ENCODE data around the gene WRNIP1.

DNA sequence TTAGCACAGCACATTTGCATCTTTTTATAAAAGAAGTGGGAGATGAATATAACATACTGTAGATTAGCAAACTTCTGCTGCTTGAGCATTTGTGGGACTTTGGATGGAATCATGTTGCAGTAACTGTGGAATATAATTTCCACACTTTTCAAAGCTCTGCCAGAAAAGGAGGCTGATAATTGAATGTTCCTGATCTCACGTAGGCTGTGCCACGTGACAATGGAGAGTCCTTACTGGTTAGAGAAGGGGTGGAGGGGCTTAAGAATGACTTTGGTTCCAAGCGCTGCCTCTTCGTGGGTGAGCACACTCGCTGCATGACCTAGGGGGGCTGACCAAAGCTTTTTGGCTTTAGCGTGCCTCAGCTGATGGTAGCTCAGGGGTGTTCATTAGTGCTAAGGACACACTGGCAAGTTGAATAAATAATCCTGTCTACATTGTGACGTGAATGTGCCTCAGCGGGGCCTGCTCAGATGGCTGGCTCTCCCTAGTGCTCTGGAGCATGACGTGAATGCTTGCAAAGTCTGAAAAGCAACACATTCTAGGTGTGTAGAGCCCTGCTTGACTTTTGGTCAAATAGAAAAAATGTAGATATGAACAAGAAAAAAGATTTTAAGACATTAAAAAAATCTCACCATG lies 15.0 kb downstream of the WRNIP1 start:
- TF ChIP-seq, protein P1, sequence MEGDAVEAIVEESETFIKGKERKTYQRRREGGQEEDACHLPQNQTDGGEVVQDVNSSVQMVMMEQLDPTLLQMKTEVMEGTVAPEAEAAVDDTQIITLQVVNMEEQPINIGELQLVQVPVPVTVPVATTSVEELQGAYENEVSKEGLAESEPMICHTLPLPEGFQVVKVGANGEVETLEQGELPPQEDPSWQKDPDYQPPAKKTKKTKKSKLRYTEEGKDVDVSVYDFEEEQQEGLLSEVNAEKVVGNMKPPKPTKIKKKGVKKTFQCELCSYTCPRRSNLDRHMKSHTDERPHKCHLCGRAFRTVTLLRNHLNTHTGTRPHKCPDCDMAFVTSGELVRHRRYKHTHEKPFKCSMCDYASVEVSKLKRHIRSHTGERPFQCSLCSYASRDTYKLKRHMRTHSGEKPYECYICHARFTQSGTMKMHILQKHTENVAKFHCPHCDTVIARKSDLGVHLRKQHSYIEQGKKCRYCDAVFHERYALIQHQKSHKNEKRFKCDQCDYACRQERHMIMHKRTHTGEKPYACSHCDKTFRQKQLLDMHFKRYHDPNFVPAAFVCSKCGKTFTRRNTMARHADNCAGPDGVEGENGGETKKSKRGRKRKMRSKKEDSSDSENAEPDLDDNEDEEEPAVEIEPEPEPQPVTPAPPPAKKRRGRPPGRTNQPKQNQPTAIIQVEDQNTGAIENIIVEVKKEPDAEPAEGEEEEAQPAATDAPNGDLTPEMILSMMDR (IDR thresholded peaks at IDR 0.05 in 4 of 5, conservative IDR thresholded peaks at IDR 0.05 in 1 of 5), result no peak
- TF ChIP-seq POLR2A (IDR thresholded peaks at IDR 0.05), result no peak

All from gastrocnemius medialis (tissue), 4 donors.